ENCODE results near the gene SQSTM1.

GRCh38 chr5:179817890-179818745 is 2.6 kb upstream of the SQSTM1 start:
- TF ChIP-seq CTCF (IDR thresholded peaks at IDR 0.05) (no peak), POLR2A (IDR thresholded peaks at IDR 0.05) (no peak)
